ENCODE data around the gene ARL15. TPM values are rescaled to one million over a fixed set of nuclear protein-coding genes. Genes with fewer than 3 reads are reported as not detected.

The ARL15 gene
- total and polyA plus RNA-seq, 2 of the 8 experiments (the other 6 are each of a cell fraction or from before 2014, with no cell fraction given): 9.9 to 21.2 TPM

DNA sequence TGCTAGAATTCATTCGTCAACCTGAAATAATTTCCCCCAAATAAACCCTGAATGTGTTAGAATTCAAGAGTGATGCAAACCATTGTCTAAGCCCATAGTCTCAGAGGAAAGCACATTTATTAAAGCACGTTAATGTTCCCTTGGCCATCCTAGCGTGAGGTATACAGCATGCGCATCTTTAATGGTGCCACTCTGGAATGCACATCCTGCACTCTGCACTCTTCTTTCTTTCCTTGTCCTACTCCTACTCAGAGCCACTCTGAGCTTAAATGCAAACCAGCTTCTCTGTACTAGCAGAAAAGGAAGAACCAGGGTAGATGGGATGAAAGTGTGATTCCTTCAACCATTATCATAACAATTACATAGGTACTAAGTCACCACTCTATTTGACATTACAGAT, 50.4 kb downstream of the ARL15 start:
- no peak overlapping the region for H3K4me2 ChIP-seq (ENCODE audit: insufficient read depth in 1 of 2, low read depth in 2 of 2, low read length in 2 of 2)
- no peak overlapping the region for H4K5ac ChIP-seq (ENCODE audit: insufficient read length, low read depth, low read length)
- H3K56ac ChIP-seq (replicated peaks; ENCODE audit: insufficient read length, low read depth, low read length): no peak overlapping the region
- WGBS, 2 experiments (ENCODE audit: extremely low coverage in 1 of 2, insufficient coverage in 1 of 2, insufficient read length in 1 of 2, insufficient replicate concordance in 2 of 2, low coverage in 1 of 2, low lambda C conversion rate in 2 of 2, missing lambda C conversion rate in 1 of 2): 82% methylated on average over 4 of the region's 4 CpGs; no CpG with 5 or more reads in 1 of the 2 experiments
- no peaks in the 10 kb centered on the region for H3K23me2 ChIP-seq (ENCODE audit: low read depth, low read length)
- no peak overlapping the region for H3K14ac ChIP-seq (ENCODE audit: insufficient read length)
- no peaks in the 10 kb centered on the region for H4K20me1 ChIP-seq (replicated peaks in 1 of 2; ENCODE audit: control insufficient read depth in 1 of 2, insufficient read depth in 2 of 2, low read length in 2 of 2)
- H2BK20ac ChIP-seq (ENCODE audit: low read length): no peak overlapping the region
- no peaks in the 10 kb centered on the region for H3K27me3 ChIP-seq (replicated peaks in 1 of 4; ENCODE audit: control insufficient read depth in 3 of 4, extremely low read depth in 1 of 4, insufficient read depth in 3 of 4, low read length in 3 of 4)
- no peak overlapping the region for H2BK12ac ChIP-seq (ENCODE audit: low read depth, low read length)
- peak overlapping the region; percentile 82; the same call in 1 of the 2 replicates for H2AK5ac ChIP-seq (ENCODE audit: low read depth, low read length)
- H3K9ac ChIP-seq (replicated peaks in 1 of 4; ENCODE audit: extremely low read depth in 1 of 4, low read depth in 3 of 4, low read length in 3 of 4): no peak overlapping the region
- no peak for DNase-seq (ENCODE audit: low read depth in 1 of 2, low spot score in 2 of 2)
- H3K4me1 ChIP-seq (replicated peaks in 1 of 4; ENCODE audit: control insufficient read depth in 3 of 4, insufficient read depth in 4 of 4, low read length in 3 of 4): no peaks in the 10 kb centered on the region
- no peak overlapping the region for H3K4ac ChIP-seq (replicated peaks; ENCODE audit: insufficient read length, low read depth, low read length)
- TF ChIP-seq CHD2 (IDR thresholded peaks at IDR 0.05; ENCODE audit: low read length) (no peak), TEAD4 (IDR thresholded peaks at IDR 0.05; ENCODE audit: low read depth, low read length) (peak; percentile 30; the same call in 1 of the 2 replicates)
- no peak for FAIRE-seq
- H3K23ac ChIP-seq (ENCODE audit: insufficient read length): no peak overlapping the region
- H2BK120ac ChIP-seq (replicated peaks; ENCODE audit: low read depth, low read length): no peak overlapping the region
- no peak overlapping the region for H3K27ac ChIP-seq (ENCODE audit: low read depth, low read length)
- ChIA-PET CTCF (ENCODE audit: partially characterized antibody) (no interaction called here), POLR2A (ENCODE audit: partially characterized antibody) (interaction anchor here (1.2 to 1.7 kb wide), 2 partner anchors 14 to 50 kb away, joined by 3 to 6 read pairs; partner anchors contain the start of gene ARL15)
- H3K79me1 ChIP-seq (ENCODE audit: low read depth, low read length): no peaks in the 10 kb centered on the region
- no peak overlapping the region for H3K4me3 ChIP-seq (ENCODE audit: extremely low read depth in 1 of 4, insufficient read depth in 2 of 4, low read depth in 3 of 4, low read length in 4 of 4)
- no peak overlapping the region for H2BK15ac ChIP-seq (ENCODE audit: low read length)
- no peaks in the 10 kb centered on the region for H3K9me3 ChIP-seq (ENCODE audit: insufficient read depth in 2 of 2, low read depth in 1 of 2, low read length in 1 of 2)
- H3K36me3 ChIP-seq (ENCODE audit: control insufficient read depth in 2 of 4, insufficient read depth in 4 of 4, low read length in 3 of 4): no peaks in the 10 kb centered on the region
- H2BK5ac ChIP-seq (ENCODE audit: low read depth, low read length): no peak overlapping the region
- H3K18ac ChIP-seq (ENCODE audit: extremely low read depth, low read length): no peak overlapping the region
- 0 out of 4 replicates have a peak, but pooled peaks cover 0 to 8% of the 10 kb centered on the region in 2 experiments for H3K79me2 ChIP-seq (ENCODE audit: control insufficient read depth in 1 of 2, insufficient read depth in 2 of 2, low read length in 2 of 2)
- no peak overlapping the region for H2AFZ ChIP-seq (ENCODE audit: low read length)
- H4K91ac ChIP-seq (replicated peaks; ENCODE audit: insufficient read length, low read length): no peak overlapping the region
- H4K8ac ChIP-seq (ENCODE audit: extremely low read depth, insufficient read depth, low read length): no peak overlapping the region

Measured in H1 (cell line).